ENCODE results near the gene MIER3.

- TF ChIP-seq CTCF (IDR thresholded peaks at IDR 0.05; ENCODE audit: poor library complexity) (no peak), EZH2 (IDR thresholded peaks at IDR 0.05; ENCODE audit: borderline replicate concordance) (no peak)
These were observed 4.9 kb downstream of the MIER3 start for GRCh38 chr5:56947052-56947451.
